GM23248 (cell line): ENCODE data around the gene KDM3A. TPM values are rescaled to one million over a fixed set of nuclear protein-coding genes. Genes with fewer than 3 reads are reported as not detected.

ENCODE experiments used
- DNase-seq: peaks from one replicate; pipeline ENCODE4 v3.0.0-alpha.2; 2015
- H2AFZ ChIP-seq: fragments of 200-600 bp; sonication (generic); 2 replicates; pipeline ENCODE4 v1.6.1; 2016; ENCODE audit warnings: antibody characterized with exemption
- H3F3A ChIP-seq: fragments of 200-600 bp; sonication (generic); 2 replicates; pipeline ENCODE4 v1.6.1; 2016; ENCODE audit warnings: mild to moderate bottlenecking, antibody characterized with exemption, mixed run types; ENCODE audit not compliant: insufficient read depth
- H3K27ac ChIP-seq: fragments of 200-600 bp; sonication (generic); 2 replicates; pipeline ENCODE4 v1.5.1; 2016; ENCODE audit warnings: mild to moderate bottlenecking
- H3K27me3 ChIP-seq: fragments of 200-600 bp; sonication (generic); replicated peaks from 2 replicates; pipeline ENCODE4 v1.6.1; 2016; ENCODE audit warnings: mild to moderate bottlenecking; ENCODE audit not compliant: insufficient read depth
- H3K36me3 ChIP-seq: fragments of 200-600 bp; sonication (generic); 2 replicates; pipeline ENCODE4 v1.6.1; 2016; ENCODE audit warnings: low read depth, mild to moderate bottlenecking
- H3K4me1 ChIP-seq: fragments of 200-600 bp; sonication (generic); 2 replicates; pipeline ENCODE4 v1.6.1; 2016; ENCODE audit warnings: mild to moderate bottlenecking; ENCODE audit not compliant: insufficient read depth
- H3K4me2 ChIP-seq: fragments of 200-600 bp; sonication (generic); one replicate; pipeline ENCODE4 v1.6.1; 2016; ENCODE audit warnings: mild to moderate bottlenecking; ENCODE audit not compliant: unreplicated experiment
- H3K4me3 ChIP-seq: fragments of 200-600 bp; sonication (generic); 2 replicates; pipeline ENCODE4 v1.5.1; 2016; ENCODE audit warnings: mild to moderate bottlenecking
- H3K79me2 ChIP-seq: fragments of 200-600 bp; sonication (generic); 2 replicates; pipeline ENCODE4 v1.6.1; 2016; ENCODE audit warnings: mild to moderate bottlenecking; ENCODE audit not compliant: insufficient read depth
- H3K9ac ChIP-seq: fragments of 200-600 bp; sonication (generic); 2 replicates; pipeline ENCODE4 v1.6.1; 2016; ENCODE audit warnings: mild to moderate bottlenecking
- H3K9me2 ChIP-seq: fragments of 200-600 bp; sonication (generic); 2 replicates; pipeline ENCODE4 v1.6.1; 2016; ENCODE audit warnings: mixed run types, mild to moderate bottlenecking, moderate library complexity; ENCODE audit not compliant: insufficient read depth
- H3K9me3 ChIP-seq: fragments of 200-600 bp; sonication (generic); one replicate; pipeline ENCODE4 v1.6.1; 2017; ENCODE audit warnings: low read depth
- H4K20me1 ChIP-seq: fragments of 200-600 bp; sonication (generic); 2 replicates; pipeline ENCODE4 v1.6.0; 2016; ENCODE audit not compliant: insufficient read depth
- EZH2 ChIP-seq: fragments of 200-600 bp; sonication (generic); IDR thresholded peaks from 2 replicates; pipeline ENCODE4 v1.6.1; 2018; ENCODE audit warnings: antibody characterized with exemption, mild to moderate bottlenecking; ENCODE audit not compliant: insufficient read depth, poor library complexity, severe bottlenecking
- EZH2phosphoT487 ChIP-seq: fragments of 200-600 bp; sonication (generic); IDR thresholded peaks from 2 replicates; pipeline ENCODE4 v1.6.1; 2018; ENCODE audit warnings: antibody characterized with exemption, moderate library complexity, mild to moderate bottlenecking, low read depth; ENCODE audit not compliant: insufficient read depth
- WGBS, 2 experiments: methylation state at CpG; one replicate each; pipeline ENCODE4 v1.1.6; 2015 to 2017; ENCODE audit warnings: low lambda C conversion rate in 2 of 2, low coverage in 1 of 2; ENCODE audit errors: missing lambda C conversion rate in 2 of 2; 5-methylcytosine and 5-hydroxymethylcytosine counted together
- in situ Hi-C: fragments of 300-500 bp; cut with MboI; formaldehyde crosslinking; loops from 2 replicates; pipeline ENCODE4 v1.15.0; 2020
- polyA plus RNA-seq: library from polyadenylated mRNA; unstranded; fragments of >200 nt; fragmentation: Nextera tagmentation; extraction: Ambion mirVana; gene quantifications from 2 replicates; pipeline ENCODE4 v1.2.1, GENCODE V29; 2016
- total RNA-seq: library from RNA; depleted of rRNA; stranded (reverse); fragments of >200 nt; shearing (Covaris generic); gene quantifications from 2 replicates; pipeline ENCODE4 v1.2.3, GENCODE V29; 2014; rRNA removed

Gene KDM3A
- total RNA-seq (23.6 and 24.4 TPM in 2 replicates), polyA plus RNA-seq (13.1 and 14.6 TPM in 2 replicates)

- peak; percentile 100 for DNase-seq
- peak within 1 kb of the TSS; percentile 92 for H3K4me2 ChIP-seq
- peak within 1 kb of the TSS; percentile 89 for H3K9ac ChIP-seq
- H3K27ac ChIP-seq: peak within 1 kb of the TSS; percentile 100
- H2AFZ ChIP-seq: peak within 1 kb of the TSS; percentile 96
- peaks cover 27% of the 10 kb centered on the region for H3F3A ChIP-seq
- H4K20me1 ChIP-seq: peaks cover 26% of the 10 kb centered on the region; the same call in 1 of the 2 replicates
- TF ChIP-seq EZH2phosphoT487 (no peak), EZH2 (no peak)
- no peaks in the 10 kb centered on the region for H3K27me3 ChIP-seq
- in situ Hi-C loops: no loop called here
- peak within 1 kb of the TSS; percentile 85 for H3K4me3 ChIP-seq
- H3K9me3 ChIP-seq: peaks cover 6% of the 10 kb centered on the region
- H3K79me2 ChIP-seq: peaks cover 40% of the 10 kb centered on the region
- no peaks in the 10 kb centered on the region for H3K9me2 ChIP-seq
- peaks cover 27% of the 10 kb centered on the region for H3K4me1 ChIP-seq
- 0 out of 2 replicates have a peak, but pooled peaks cover 4% of the 10 kb centered on the region for H3K36me3 ChIP-seq
- WGBS, 2 experiments: 1% methylated on average over 47 to 51 of the region's 51 CpGs
Measured at GRCh38 chr2:86440631-86441391, at the start of gene KDM3A. Gene KDM3A, plus strand, starts transcription at chr2:86441371. Its CDS starts 677 bp downstream, at chr2:86442048.

GRCh38 chr2:86392873-86393518 is 48.2 kb upstream of the KDM3A start:
- 54 to 55% methylated on average over 6 of the region's 6 CpGs for WGBS, 2 experiments
- no peak for TF ChIP-seq EZH2
- no peak for TF ChIP-seq EZH2phosphoT487

GRCh38 chr2:86393521-86394491 is 47.4 kb upstream of the KDM3A start:
- H3K4me1 ChIP-seq: no peaks in the 10 kb centered on the region
- H3K9me2 ChIP-seq: no peaks in the 10 kb centered on the region
- H3K27ac ChIP-seq: no peak overlapping the region
- H3F3A ChIP-seq: no peaks in the 10 kb centered on the region; the same call in 1 of the 2 replicates
- H3K27me3 ChIP-seq: 0 out of 2 replicates have a peak, but pooled peaks cover 4% of the 10 kb centered on the region
- H3K36me3 ChIP-seq: no peaks in the 10 kb centered on the region
- H3K9me3 ChIP-seq: no peaks in the 10 kb centered on the region
- no peaks in the 10 kb centered on the region for H3K79me2 ChIP-seq
- TF ChIP-seq EZH2 (no peak), EZH2phosphoT487 (no peak)
- no peak overlapping the region for H2AFZ ChIP-seq
- in situ Hi-C loops: no loop called here
- H4K20me1 ChIP-seq: no peaks in the 10 kb centered on the region
- H3K4me3 ChIP-seq: no peak overlapping the region
- no peak overlapping the region for H3K9ac ChIP-seq
- H3K4me2 ChIP-seq: no peak overlapping the region
- 0 to 10% methylated on average over 1 of the region's 1 CpG for WGBS, 2 experiments
- peak; percentile 44 for DNase-seq

More at GRCh38 chr2:86392873-86393518, 48.2 kb upstream of the KDM3A start:
- Histone ChIP-seq H3K9me3 (no peaks in the 10 kb centered on the region), H3F3A (no peaks in the 10 kb centered on the region), H3K4me1 (no peaks in the 10 kb centered on the region), H3K4me2 (no peak overlapping the region), H3K27me3 (0 out of 2 replicates have a peak, but pooled peaks cover 4% of the 10 kb centered on the region), H3K36me3 (no peaks in the 10 kb centered on the region), H3K27ac (no peak overlapping the region), H2AFZ (no peak overlapping the region), H4K20me1 (no peaks in the 10 kb centered on the region), H3K4me3 (no peak overlapping the region), H3K9ac (no peak overlapping the region), H3K79me2 (no peaks in the 10 kb centered on the region), H3K9me2 (no peaks in the 10 kb centered on the region)
- in situ Hi-C loops: no loop called here
- DNase-seq: no peak
